ENCODE results near the gene TBC1D22A. TPM values are rescaled to one million over a fixed set of nuclear protein-coding genes. Genes with fewer than 3 reads are reported as not detected.

Gene TBC1D22A
- total and polyA plus RNA-seq, 2 experiments from 2014 or later: 9.6 to 13.3 TPM

GRCh38 chr22:46795140-46795539, 32.7 kb downstream of the TBC1D22A start:
- no peaks in the 10 kb centered on the region for H3K27me3 ChIP-seq (ENCODE audit: insufficient read depth)
- no peak overlapping the region for H3K4me2 ChIP-seq
- peaks cover 4% of the 10 kb centered on the region for H3K4me1 Mint-ChIP-seq
- H2AFZ ChIP-seq: no peak overlapping the region
- DNase-seq (ENCODE audit: low spot score) (no peak), ATAC-seq (no peak)
- no peak overlapping the region for H3K27ac Mint-ChIP-seq
- no peaks in the 10 kb centered on the region for H3F3A ChIP-seq (replicated peaks; ENCODE audit: low read depth)
- H3K27ac ChIP-seq (ENCODE audit: low read depth): no peak overlapping the region
- no peaks in the 10 kb centered on the region for H3K36me3 ChIP-seq (ENCODE audit: insufficient read depth)
- H4K20me1 ChIP-seq (replicated peaks; ENCODE audit: insufficient read depth): peaks cover 5% of the 10 kb centered on the region
- H3K27me3 Mint-ChIP-seq (ENCODE audit: insufficient read depth, low read depth, poor library complexity): peaks cover 7% of the 10 kb centered on the region
- no peak for TF ChIP-seq ZNF114 (CRISPR knock-in tag; IDR thresholded peaks at IDR 0.05)
- TF ChIP-seq ZNF331 (CRISPR knock-in tag; IDR thresholded peaks at IDR 0.05; ENCODE audit: low read depth): no peak
- no peak for TF ChIP-seq ZNF462 (CRISPR knock-in tag; IDR thresholded peaks at IDR 0.05)
- TF ChIP-seq JUNB (IDR thresholded peaks at IDR 0.05; ENCODE audit: unreplicated experiment): no peak
- TF ChIP-seq CREB1 (CRISPR knock-in tag; IDR thresholded peaks at IDR 0.05; ENCODE audit: low read depth): no peak
- TF ChIP-seq POLR2AphosphoS5 (IDR thresholded peaks at IDR 0.05; ENCODE audit: low read depth): no peak
- TF ChIP-seq NANOG (IDR thresholded peaks at IDR 0.05; ENCODE audit: borderline replicate concordance): no peak
- no peak for TF ChIP-seq ETS1 (IDR thresholded peaks at IDR 0.05)
- TF ChIP-seq EZH2 (IDR thresholded peaks at IDR 0.05; ENCODE audit: low read depth, unreplicated experiment): no peak
- no peak for TF ChIP-seq STAT1 (IDR thresholded peaks at IDR 0.05; ENCODE audit: unreplicated experiment)
- TF ChIP-seq CTCF (conservative IDR thresholded peaks at IDR 0.05; ENCODE audit: low read depth in 2 of 2): no peak
- no peak for TF ChIP-seq EZH2phosphoT487 (IDR thresholded peaks at IDR 0.05; ENCODE audit: unreplicated experiment)
- TF ChIP-seq REST (IDR thresholded peaks at IDR 0.05; ENCODE audit: unreplicated experiment): no peak
- H3K4me3 Mint-ChIP-seq: no peak overlapping the region
- peaks cover 15% of the 10 kb centered on the region for H3K36me3 Mint-ChIP-seq (ENCODE audit: low read depth)
- no peaks in the 10 kb centered on the region for H3K9me2 ChIP-seq (ENCODE audit: insufficient read depth)
- H3K4me3 ChIP-seq: no peak overlapping the region
- H3K79me2 ChIP-seq (replicated peaks; ENCODE audit: insufficient read depth): peaks cover 18% of the 10 kb centered on the region
- peaks cover 3% of the 10 kb centered on the region; the same call in 1 of the 2 replicates for H3K4me1 ChIP-seq (ENCODE audit: insufficient read depth)
- no peaks in the 10 kb centered on the region for H3K9me3 Mint-ChIP-seq
